DMS53 treated with DMSO at 0.1 percent for 48 hours (cell line): ENCODE measurements around the gene ANO3.

Experiments used
- DNase-seq: peaks from one replicate; lab custom pipeline; 2025; ENCODE audit not compliant: unreplicated experiment; lab: John Stamatoyannopoulos, UW

ANO3 gene

GRCh38 chr11:26483108-26483507 is 151.2 kb downstream of the ANO3 start:
- no peak for DNase-seq

GRCh38 chr11:26490546-26490945 is 158.6 kb downstream of the ANO3 start:
- DNase-seq: no peak

GRCh38 chr11:26493616-26494015 is 161.7 kb downstream of the ANO3 start:
- DNase-seq: no peak

- no peak for DNase-seq
Measured at GRCh38 chr11:26507229-26507628, 175.3 kb downstream of the ANO3 start.

GRCh38 chr11:26510164-26510563 is 178.2 kb downstream of the ANO3 start:
- no peak for DNase-seq

- no peak for DNase-seq
Measured at GRCh38 chr11:26510756-26511155, 178.8 kb downstream of the ANO3 start.

- DNase-seq: no peak
Measured at GRCh38 chr11:26512196-26512595, 180.3 kb downstream of the ANO3 start.

- no peak for DNase-seq
Measured at GRCh38 chr11:26519469-26519868, 187.5 kb downstream of the ANO3 start.

- peak; percentile 17 for DNase-seq
Measured at GRCh38 chr11:26522912-26523610, 191.1 kb downstream of the ANO3 start.

GRCh38 chr11:26527685-26528084 is 195.8 kb downstream of the ANO3 start:
- no peak for DNase-seq

GRCh38 chr11:26537341-26537740 is 205.4 kb downstream of the ANO3 start:
- DNase-seq: no peak

GRCh38 chr11:26539517-26539916 is 207.6 kb downstream of the ANO3 start:
- no peak for DNase-seq

- no peak for DNase-seq
Measured at GRCh38 chr11:26541870-26542269, 209.9 kb downstream of the ANO3 start.

- DNase-seq: no peak
Measured at GRCh38 chr11:26549176-26549575, 217.2 kb downstream of the ANO3 start.

GRCh38 chr11:26550022-26550421 is 218.1 kb downstream of the ANO3 start:
- DNase-seq: no peak

GRCh38 chr11:26551186-26551801 is 219.4 kb downstream of the ANO3 start:
- DNase-seq: no peak

GRCh38 chr11:26553182-26553581 is 221.3 kb downstream of the ANO3 start:
- no peak for DNase-seq

- DNase-seq: no peak
Measured at GRCh38 chr11:26554455-26554854, 222.5 kb downstream of the ANO3 start.

- DNase-seq: no peak
Measured at GRCh38 chr11:26556582-26556981, 224.7 kb downstream of the ANO3 start.

GRCh38 chr11:26557666-26558065 is 225.7 kb downstream of the ANO3 start:
- DNase-seq: no peak

- DNase-seq: peak; percentile 16
Measured at GRCh38 chr11:26558190-26558589, 226.3 kb downstream of the ANO3 start.

GRCh38 chr11:26569646-26570045 is 237.7 kb downstream of the ANO3 start:
- no peak for DNase-seq
